ENCODE data around the gene OLFM3.

DNA sequence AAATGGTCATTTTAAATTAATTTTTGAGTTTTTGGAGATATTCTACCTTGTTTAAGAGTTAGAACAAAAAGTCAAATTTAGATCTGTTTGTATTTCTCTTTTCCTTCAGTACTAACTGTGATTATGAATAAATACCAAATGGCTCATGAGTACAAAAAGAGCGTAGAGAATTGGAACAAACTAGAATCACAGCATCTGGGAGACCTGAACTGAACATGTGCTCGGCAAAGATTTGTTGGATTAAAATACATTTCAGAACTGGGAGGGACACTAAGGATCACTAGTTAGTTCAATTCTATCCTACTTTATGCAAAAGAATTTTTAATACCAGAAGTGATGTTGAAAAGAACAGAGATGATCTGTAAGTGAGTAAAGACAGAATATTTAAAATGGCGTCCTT, 19.5 kb downstream of the OLFM3 start:
- TF ChIP-seq, protein P1, sequence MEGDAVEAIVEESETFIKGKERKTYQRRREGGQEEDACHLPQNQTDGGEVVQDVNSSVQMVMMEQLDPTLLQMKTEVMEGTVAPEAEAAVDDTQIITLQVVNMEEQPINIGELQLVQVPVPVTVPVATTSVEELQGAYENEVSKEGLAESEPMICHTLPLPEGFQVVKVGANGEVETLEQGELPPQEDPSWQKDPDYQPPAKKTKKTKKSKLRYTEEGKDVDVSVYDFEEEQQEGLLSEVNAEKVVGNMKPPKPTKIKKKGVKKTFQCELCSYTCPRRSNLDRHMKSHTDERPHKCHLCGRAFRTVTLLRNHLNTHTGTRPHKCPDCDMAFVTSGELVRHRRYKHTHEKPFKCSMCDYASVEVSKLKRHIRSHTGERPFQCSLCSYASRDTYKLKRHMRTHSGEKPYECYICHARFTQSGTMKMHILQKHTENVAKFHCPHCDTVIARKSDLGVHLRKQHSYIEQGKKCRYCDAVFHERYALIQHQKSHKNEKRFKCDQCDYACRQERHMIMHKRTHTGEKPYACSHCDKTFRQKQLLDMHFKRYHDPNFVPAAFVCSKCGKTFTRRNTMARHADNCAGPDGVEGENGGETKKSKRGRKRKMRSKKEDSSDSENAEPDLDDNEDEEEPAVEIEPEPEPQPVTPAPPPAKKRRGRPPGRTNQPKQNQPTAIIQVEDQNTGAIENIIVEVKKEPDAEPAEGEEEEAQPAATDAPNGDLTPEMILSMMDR (IDR thresholded peaks at IDR 0.05) = no peak
- no peak for TF ChIP-seq ZFX (IDR thresholded peaks at IDR 0.05; ENCODE audit: borderline replicate concordance)

All from 22Rv1 (cell line).